ENCODE results near the gene PARD3B. TPM values are rescaled to one million over a fixed set of nuclear protein-coding genes. Genes with fewer than 3 reads are reported as not detected.

PARD3B gene
- total and polyA plus RNA-seq, 4 donors: 6.8 to 50.9 (median 22.5) TPM

DNA sequence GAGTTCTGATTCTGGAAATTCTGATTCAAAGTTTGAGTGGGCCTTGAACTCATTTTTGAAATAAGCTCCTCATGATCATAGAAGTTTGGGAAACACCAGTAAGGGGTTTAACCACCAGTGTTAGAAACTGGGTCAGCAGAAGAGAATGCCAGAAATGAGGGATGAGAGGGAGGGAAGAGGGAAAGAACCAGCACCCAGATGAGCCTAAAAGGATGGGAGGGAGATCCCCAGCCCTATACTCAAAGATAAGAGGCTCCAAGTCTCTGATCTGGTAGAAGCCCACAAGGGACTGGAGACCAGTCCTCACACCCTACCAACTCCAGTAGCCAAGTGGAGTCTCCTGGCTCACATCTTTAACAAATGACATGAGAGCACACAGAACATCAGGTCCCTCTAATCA is 832.0 kb downstream of the PARD3B start:
- no peaks in the 10 kb centered on the region for H3K4me1 ChIP-seq (ENCODE audit: control insufficient read depth in 1 of 2, insufficient read depth in 2 of 2, low read length in 2 of 2)
- H3K36me3 ChIP-seq (ENCODE audit: control insufficient read depth in 1 of 2, insufficient read depth in 2 of 2, low read length in 1 of 2): no peaks in the 10 kb centered on the region
- DNase-seq (no peak), ATAC-seq (ENCODE audit: low FRiP score) (no peak)
- H3K4me3 ChIP-seq (ENCODE audit: low read length in 2 of 2): no peak overlapping the region
- intact Hi-C loops (cut with DNase I): no loop called here
- H3K27me3 ChIP-seq (ENCODE audit: control insufficient read depth in 1 of 2, insufficient read depth in 2 of 2, low read length in 1 of 2): no peaks in the 10 kb centered on the region
- no peaks in the 10 kb centered on the region for H3K9me3 ChIP-seq (ENCODE audit: control insufficient read depth, low read length)
- H3K27ac ChIP-seq (ENCODE audit: low read depth in 1 of 2, low read length in 2 of 2): no peak overlapping the region

GRCh38 chr2:205383601-205384000 is 838.3 kb downstream of the PARD3B start:
- H3K4me3 ChIP-seq (ENCODE audit: low read length in 2 of 2): no peak overlapping the region
- no peak for ATAC-seq (ENCODE audit: low FRiP score)
- WGBS, 2 donors: 95 to 100% methylated on average over 2 of the region's 2 CpGs

DNA sequence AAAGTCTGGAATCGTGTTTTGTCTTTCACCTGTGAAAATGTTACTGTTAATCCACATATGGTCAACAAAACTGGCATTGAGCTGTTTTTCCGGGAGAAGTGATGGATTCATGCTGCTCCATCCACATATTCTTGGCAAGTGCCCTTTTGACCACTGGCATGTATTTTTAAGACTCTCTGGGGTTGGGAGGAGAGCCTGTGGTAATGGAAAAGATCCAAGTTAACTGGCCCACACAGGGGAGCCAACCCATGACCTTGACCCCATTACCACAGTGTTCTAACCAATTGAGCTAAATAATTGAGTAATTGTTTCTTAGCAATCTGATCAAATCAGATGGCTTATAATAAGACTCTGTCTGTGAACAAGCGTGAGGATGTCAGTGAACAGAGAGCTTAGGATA is 840.8 kb downstream of the PARD3B start:
- Histone ChIP-seq H3K4me1 (ENCODE audit: control insufficient read depth in 1 of 2, insufficient read depth in 2 of 2, low read length in 2 of 2) (no peaks in the 10 kb centered on the region), H3K36me3 (ENCODE audit: control insufficient read depth in 1 of 2, insufficient read depth in 2 of 2, low read length in 1 of 2) (no peaks in the 10 kb centered on the region), H3K4me3 (ENCODE audit: low read length in 2 of 2) (no peak overlapping the region), H3K27ac (ENCODE audit: low read depth in 1 of 2, low read length in 2 of 2) (no peak overlapping the region), H3K27me3 (ENCODE audit: control insufficient read depth in 1 of 2, insufficient read depth in 2 of 2, low read length in 1 of 2) (no peaks in the 10 kb centered on the region), H3K9me3 (ENCODE audit: control insufficient read depth, low read length) (no peaks in the 10 kb centered on the region)
- intact Hi-C loops (cut with DNase I): no loop called here
- WGBS, 2 donors: 80 to 82% methylated on average over 3 of the region's 3 CpGs
- DNase-seq (no peak), ATAC-seq (ENCODE audit: low FRiP score) (no peak)

More at GRCh38 chr2:205383601-205384000, 838.3 kb downstream of the PARD3B start:
- DNase-seq: no peak
- intact Hi-C loops (cut with DNase I): no loop called here
- Histone ChIP-seq H3K4me1 (ENCODE audit: control insufficient read depth in 1 of 2, insufficient read depth in 2 of 2, low read length in 2 of 2) (no peaks in the 10 kb centered on the region), H3K9me3 (ENCODE audit: control insufficient read depth, low read length) (no peaks in the 10 kb centered on the region), H3K27ac (ENCODE audit: low read depth in 1 of 2, low read length in 2 of 2) (no peak overlapping the region), H3K27me3 (ENCODE audit: control insufficient read depth in 1 of 2, insufficient read depth in 2 of 2, low read length in 1 of 2) (no peaks in the 10 kb centered on the region), H3K36me3 (ENCODE audit: control insufficient read depth in 1 of 2, insufficient read depth in 2 of 2, low read length in 1 of 2) (no peaks in the 10 kb centered on the region)

- intact Hi-C loops (cut with DNase I): no loop called here
- H3K27ac ChIP-seq (ENCODE audit: low read depth in 1 of 2, low read length in 2 of 2): no peak overlapping the region
- H3K36me3 ChIP-seq (ENCODE audit: control insufficient read depth in 1 of 2, insufficient read depth in 2 of 2, low read length in 1 of 2): no peaks in the 10 kb centered on the region
- DNase-seq (no peak), ATAC-seq (ENCODE audit: low FRiP score) (no peak)
- no peaks in the 10 kb centered on the region for H3K4me1 ChIP-seq (ENCODE audit: control insufficient read depth in 1 of 2, insufficient read depth in 2 of 2, low read length in 2 of 2)
- H3K4me3 ChIP-seq (ENCODE audit: low read length in 2 of 2): no peak overlapping the region
- no peaks in the 10 kb centered on the region for H3K27me3 ChIP-seq (ENCODE audit: control insufficient read depth in 1 of 2, insufficient read depth in 2 of 2, low read length in 1 of 2)
- WGBS, 2 donors: 82 to 87% methylated on average over 5 of the region's 5 CpGs
- no peaks in the 10 kb centered on the region for H3K9me3 ChIP-seq (ENCODE audit: control insufficient read depth, low read length)
Measured at GRCh38 chr2:205387350-205388055, 842.2 kb downstream of the PARD3B start.

- WGBS, 2 donors: 87 to 92% methylated on average over 4 of the region's 4 CpGs
- intact Hi-C loops (cut with DNase I): no loop called here
- Histone ChIP-seq H3K27ac (ENCODE audit: low read depth in 1 of 2, low read length in 2 of 2) (no peak overlapping the region), H3K4me3 (ENCODE audit: low read length in 2 of 2) (no peak overlapping the region), H3K4me1 (ENCODE audit: control insufficient read depth in 1 of 2, insufficient read depth in 2 of 2, low read length in 2 of 2) (no peaks in the 10 kb centered on the region), H3K27me3 (ENCODE audit: control insufficient read depth in 1 of 2, insufficient read depth in 2 of 2, low read length in 1 of 2) (no peaks in the 10 kb centered on the region), H3K36me3 (ENCODE audit: control insufficient read depth in 1 of 2, insufficient read depth in 2 of 2, low read length in 1 of 2) (no peaks in the 10 kb centered on the region), H3K9me3 (ENCODE audit: control insufficient read depth, low read length) (no peaks in the 10 kb centered on the region)
- ATAC-seq (ENCODE audit: low FRiP score) (no peak), DNase-seq (no peak)
Measured at GRCh38 chr2:205390866-205391265, 845.6 kb downstream of the PARD3B start.

GRCh38 chr2:205401511-205401910 is 856.2 kb downstream of the PARD3B start:
- Histone ChIP-seq H3K27ac (ENCODE audit: low read depth in 1 of 2, low read length in 2 of 2) (no peak overlapping the region), H3K9me3 (ENCODE audit: control insufficient read depth, low read length) (no peaks in the 10 kb centered on the region), H3K27me3 (ENCODE audit: control insufficient read depth in 1 of 2, insufficient read depth in 2 of 2, low read length in 1 of 2) (no peaks in the 10 kb centered on the region), H3K4me3 (ENCODE audit: low read length in 2 of 2) (no peak overlapping the region), H3K36me3 (ENCODE audit: control insufficient read depth in 1 of 2, insufficient read depth in 2 of 2, low read length in 1 of 2) (no peaks in the 10 kb centered on the region), H3K4me1 (ENCODE audit: control insufficient read depth in 1 of 2, insufficient read depth in 2 of 2, low read length in 2 of 2) (peaks cover 0 to 9% of the 10 kb centered on the region in 2 donors)
- WGBS, 2 donors: 93 to 94% methylated on average over 6 of the region's 6 CpGs
- intact Hi-C loops (cut with DNase I): loop anchor here in 1 of 2 donors (10.0 kb wide), 1 partner anchor 273 kb away; no protein-coding TSS in a partner anchor
- ATAC-seq (ENCODE audit: low FRiP score): no peak
- no peak for DNase-seq

GRCh38 chr2:205402011-205402410 is 856.7 kb downstream of the PARD3B start:
- no peaks in the 10 kb centered on the region for H3K27me3 ChIP-seq (ENCODE audit: control insufficient read depth in 1 of 2, insufficient read depth in 2 of 2, low read length in 1 of 2)
- H3K4me3 ChIP-seq (ENCODE audit: low read length in 2 of 2): no peak overlapping the region
- no peaks in the 10 kb centered on the region for H3K36me3 ChIP-seq (ENCODE audit: control insufficient read depth in 1 of 2, insufficient read depth in 2 of 2, low read length in 1 of 2)
- ATAC-seq (ENCODE audit: low FRiP score) (no peak), DNase-seq (no peak)
- peaks cover 0 to 9% of the 10 kb centered on the region in 2 donors for H3K4me1 ChIP-seq (ENCODE audit: control insufficient read depth in 1 of 2, insufficient read depth in 2 of 2, low read length in 2 of 2)
- H3K9me3 ChIP-seq (ENCODE audit: control insufficient read depth, low read length): no peaks in the 10 kb centered on the region
- H3K27ac ChIP-seq (ENCODE audit: low read depth in 1 of 2, low read length in 2 of 2): no peak overlapping the region
- 83% methylated on average over 2 of the region's 2 CpGs for WGBS, 2 donors
- intact Hi-C loops (cut with DNase I): loop anchor here in 1 of 2 donors (10.0 kb wide), 1 partner anchor 273 kb away; no protein-coding TSS in a partner anchor

GRCh38 chr2:205403244-205403825 is 858.1 kb downstream of the PARD3B start:
- Histone ChIP-seq H3K27ac (ENCODE audit: low read depth in 1 of 2, low read length in 2 of 2) (no peak overlapping the region), H3K27me3 (ENCODE audit: control insufficient read depth in 1 of 2, insufficient read depth in 2 of 2, low read length in 1 of 2) (no peaks in the 10 kb centered on the region), H3K4me3 (ENCODE audit: low read length in 2 of 2) (no peak overlapping the region), H3K4me1 (ENCODE audit: control insufficient read depth in 1 of 2, insufficient read depth in 2 of 2, low read length in 2 of 2) (peaks cover 0 to 9% of the 10 kb centered on the region in 2 donors), H3K9me3 (ENCODE audit: control insufficient read depth, low read length) (no peaks in the 10 kb centered on the region), H3K36me3 (ENCODE audit: control insufficient read depth in 1 of 2, insufficient read depth in 2 of 2, low read length in 1 of 2) (no peaks in the 10 kb centered on the region)
- intact Hi-C loops (cut with DNase I): loop anchor here in 1 of 2 donors (10.0 kb wide), 1 partner anchor 271 kb away; no protein-coding TSS in a partner anchor
- WGBS, 2 donors: 83 to 88% methylated on average over 2 of the region's 2 CpGs
- ATAC-seq (ENCODE audit: low FRiP score) (no peak), DNase-seq (no peak)

- ATAC-seq (ENCODE audit: low FRiP score): no peak
- DNase-seq: no peak
- 71 to 82% methylated on average over 1 of the region's 1 CpG for WGBS, 2 donors
- no peak overlapping the region for H3K27ac ChIP-seq (ENCODE audit: low read depth in 1 of 2, low read length in 2 of 2)
- no peaks in the 10 kb centered on the region for H3K36me3 ChIP-seq (ENCODE audit: control insufficient read depth in 1 of 2, insufficient read depth in 2 of 2, low read length in 1 of 2)
- peaks cover 0 to 15% of the 10 kb centered on the region in 2 donors for H3K4me1 ChIP-seq (ENCODE audit: control insufficient read depth in 1 of 2, insufficient read depth in 2 of 2, low read length in 2 of 2)
- intact Hi-C loops (cut with DNase I): loop anchor here in 1 of 2 donors (10.0 kb wide), 1 partner anchor 270 kb away; no protein-coding TSS in a partner anchor
- H3K27me3 ChIP-seq (ENCODE audit: control insufficient read depth in 1 of 2, insufficient read depth in 2 of 2, low read length in 1 of 2): no peaks in the 10 kb centered on the region
- H3K4me3 ChIP-seq (ENCODE audit: low read length in 2 of 2): no peak overlapping the region
- no peaks in the 10 kb centered on the region for H3K9me3 ChIP-seq (ENCODE audit: control insufficient read depth, low read length)
Measured at GRCh38 chr2:205405194-205405593, 859.9 kb downstream of the PARD3B start.

All from aorta (tissue), 5 donors.